GM12874 (cell line): Measurements from ENCODE around the gene SAMD4A.

ENCODE experiments used
- CTCF ChIP-seq: IDR thresholded peaks from 2 replicates; pipeline ENCODE4 v1.5.1; 2011; ENCODE audit warnings: low read depth, mild to moderate bottlenecking, control low read depth, low read length, moderate library complexity; ENCODE audit not compliant: insufficient read depth

The SAMD4A gene

DNA sequence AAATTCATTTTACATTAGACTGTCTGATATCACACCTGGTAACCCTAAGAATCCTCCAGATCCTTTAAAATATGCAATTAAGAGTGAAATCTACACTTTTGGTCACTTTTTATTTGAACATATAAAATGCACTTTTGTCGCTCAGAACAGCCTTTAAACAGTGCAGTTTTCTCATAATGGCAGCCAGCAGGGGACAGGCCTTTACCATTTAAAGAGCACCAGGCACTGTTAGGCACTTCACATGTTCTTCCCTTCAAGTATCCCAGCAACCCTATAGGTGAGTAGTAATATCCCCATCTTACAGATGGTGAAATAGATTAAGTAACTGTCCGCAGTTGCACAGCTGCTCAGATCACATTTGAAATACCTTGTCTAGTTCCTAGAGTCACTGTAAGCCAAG is 11.3 kb upstream of the SAMD4A start:
- TF ChIP-seq CTCF: no peak

DNA sequence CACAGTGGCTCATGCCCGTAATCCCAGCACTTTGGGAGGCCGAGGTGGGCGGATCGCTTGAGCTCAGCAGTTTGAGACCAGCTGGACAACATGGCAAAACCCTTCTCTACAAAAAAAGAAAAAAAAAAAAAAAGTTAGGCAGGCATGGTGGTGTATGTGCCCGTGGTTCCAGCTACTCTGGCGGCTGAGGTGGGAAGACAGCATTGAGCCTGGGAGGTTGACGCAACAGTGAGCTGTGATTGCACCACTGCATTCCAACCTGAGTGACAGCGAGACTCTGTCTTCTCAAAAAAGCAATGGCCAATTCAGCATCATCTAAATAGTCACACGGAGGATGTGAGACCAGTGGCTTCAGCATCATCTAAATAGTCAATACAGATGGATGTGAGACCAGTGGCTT is 10.4 kb upstream of the SAMD4A start:
- TF ChIP-seq CTCF: no peak

GRCh38 chr14:54562334-54562733 is 4.6 kb upstream of the SAMD4A start:
- TF ChIP-seq CTCF: no peak

DNA sequence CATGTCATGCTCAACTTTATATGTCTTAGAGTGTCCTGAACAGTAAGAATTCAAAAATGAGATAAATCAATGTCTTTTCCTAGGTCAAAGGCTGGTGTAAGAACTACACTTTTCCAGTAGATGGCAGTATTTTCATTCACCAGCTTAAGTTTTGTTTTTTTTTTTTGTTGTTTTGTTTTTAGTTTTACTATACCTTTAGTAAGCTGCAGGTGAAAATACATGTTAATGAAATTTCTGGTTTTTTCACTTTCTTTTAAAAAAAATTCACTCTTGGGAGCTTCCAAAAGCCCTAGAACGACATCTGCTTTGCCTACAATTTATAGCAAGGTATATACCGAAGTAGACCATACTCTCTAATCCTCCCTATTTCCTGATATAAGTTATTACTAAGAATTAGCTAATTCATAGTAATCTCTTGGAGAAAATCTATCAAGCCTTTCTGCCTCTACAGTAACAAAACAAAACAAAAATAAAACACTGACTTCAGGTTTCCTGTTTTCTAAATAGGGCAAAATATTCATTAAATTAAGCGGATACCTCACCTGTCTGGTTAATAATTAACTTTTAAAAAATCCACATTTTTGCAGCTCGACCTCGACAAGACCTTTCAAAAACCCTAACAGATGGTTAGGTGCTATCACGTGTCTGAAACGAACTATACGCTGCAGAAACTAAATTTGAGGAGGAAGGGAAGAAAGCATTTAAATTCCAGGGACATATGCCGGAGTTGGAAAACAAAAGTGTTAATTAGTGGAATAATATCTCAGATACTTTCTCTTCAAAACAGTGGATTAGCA is 2.7 kb upstream of the SAMD4A start:
- peak; percentile 40; the same call in 1 of the 2 replicates for TF ChIP-seq CTCF

DNA sequence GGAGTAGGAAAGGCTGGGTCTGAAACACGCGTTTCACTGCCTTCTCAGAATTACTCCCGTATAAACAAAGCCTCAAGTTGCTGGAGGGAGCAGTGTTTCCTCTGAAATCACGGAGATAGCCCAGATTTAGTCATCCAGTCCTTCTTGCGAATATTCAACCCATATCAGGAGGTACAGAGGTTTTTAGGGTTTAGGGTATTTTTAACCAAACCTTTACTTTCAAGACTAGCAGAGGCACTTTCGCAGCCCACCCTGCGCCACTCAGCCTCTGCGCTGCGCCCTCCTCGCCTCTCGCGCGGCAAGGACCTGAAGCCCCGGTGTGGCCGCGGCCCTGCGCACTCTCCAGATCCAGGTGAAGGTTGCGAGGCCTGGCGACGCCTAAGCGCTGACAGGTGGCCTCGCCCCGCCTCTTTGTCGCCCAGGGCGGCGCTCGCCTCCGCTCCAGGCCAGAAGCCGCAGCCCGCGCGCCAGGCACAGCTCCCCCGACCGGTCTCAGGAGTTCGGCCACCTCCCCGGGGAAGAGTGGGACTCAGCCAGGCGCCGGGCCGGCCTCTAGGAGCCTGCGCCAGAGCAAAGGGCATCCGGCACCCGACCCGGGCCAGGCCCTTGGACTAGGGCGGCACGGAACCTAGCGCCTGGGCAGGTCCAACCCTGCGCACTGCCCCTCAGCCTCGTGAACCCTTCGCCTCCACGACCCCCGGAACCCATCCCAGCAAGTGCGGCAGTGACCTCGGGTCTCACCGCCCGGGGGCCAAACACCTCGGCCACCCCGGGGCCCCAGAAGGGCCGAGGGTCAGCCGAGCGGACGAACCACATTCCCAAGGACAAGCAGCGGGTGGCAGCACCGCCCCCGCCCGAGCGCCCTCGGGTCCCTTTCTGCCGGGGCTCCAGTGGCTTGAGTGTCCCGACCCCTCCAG is 1.8 kb upstream of the SAMD4A start:
- peak; percentile 28; the same call in 1 of the 2 replicates for TF ChIP-seq CTCF

DNA sequence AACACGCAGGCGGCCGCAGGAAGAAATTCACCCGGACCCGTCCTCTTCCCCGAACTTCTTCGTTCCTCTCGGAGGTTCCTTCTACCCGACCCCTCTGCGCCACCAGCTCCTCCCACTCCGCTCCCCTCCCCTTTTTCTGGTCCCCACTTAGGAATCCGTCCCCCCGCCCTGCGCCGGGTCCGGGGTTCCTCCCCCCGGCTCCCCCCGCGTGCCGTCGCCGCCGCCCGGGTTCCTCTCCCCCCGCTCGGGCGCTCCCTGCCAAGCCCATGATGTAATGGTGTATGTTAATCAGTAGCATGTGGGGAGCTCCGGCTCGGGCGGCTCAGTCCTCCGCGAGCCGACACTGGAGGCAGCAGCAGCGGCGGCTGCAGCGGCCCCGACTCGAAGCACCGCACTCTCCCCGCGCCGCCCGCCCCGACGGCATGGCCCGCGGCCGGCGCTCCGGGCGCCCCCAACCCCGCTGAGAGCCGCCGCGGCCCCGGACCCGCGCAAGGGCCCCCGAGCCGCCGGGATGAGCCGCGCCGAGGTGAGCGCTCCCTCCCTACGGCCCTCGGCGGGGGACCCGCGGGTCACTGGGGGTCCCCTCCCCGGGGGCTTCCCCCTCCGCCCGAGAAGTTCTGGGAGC is 1.0 kb upstream of the SAMD4A start:
- no peak for TF ChIP-seq CTCF

GRCh38 chr14:54567224-54567638 is 303 bp downstream of the SAMD4A start:
- TF ChIP-seq CTCF: no peak
